ENCODE measurements around the gene MEGF8.
"Not testable (repeated sequence)": the region's sequence is repeated elsewhere in the genome, so short reads cannot be mapped to it uniquely, and the experiment has no call there.

DNA sequence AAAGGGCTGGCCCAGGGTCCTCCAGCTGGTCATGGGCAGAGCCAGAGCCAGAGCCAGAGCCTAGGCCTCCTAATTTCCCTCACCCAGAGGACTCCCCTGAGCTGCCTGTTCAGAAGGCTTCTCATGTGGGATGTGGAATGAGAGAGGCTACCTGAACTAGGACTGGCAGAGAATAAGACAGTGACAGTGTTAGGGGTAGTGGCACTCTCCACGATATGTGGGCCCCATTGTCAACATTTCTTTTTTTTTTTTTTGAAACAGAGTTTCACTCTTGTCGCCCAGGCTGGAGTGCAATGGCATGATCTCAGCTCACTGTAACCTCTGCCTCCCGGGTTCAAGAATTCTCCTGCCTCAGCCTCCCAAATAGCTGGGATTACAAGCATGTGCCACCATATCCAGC, 5.9 kb downstream of the MEGF8 start:
- not testable (repeated sequence) for TF ChIP-seq NFIC (IDR thresholded peaks at IDR 0.05; ENCODE audit: low read depth, low read length); TAF1 (IDR thresholded peaks at IDR 0.05; ENCODE audit: borderline replicate concordance, low read depth, low read length)
- TF ChIP-seq, protein P1, sequence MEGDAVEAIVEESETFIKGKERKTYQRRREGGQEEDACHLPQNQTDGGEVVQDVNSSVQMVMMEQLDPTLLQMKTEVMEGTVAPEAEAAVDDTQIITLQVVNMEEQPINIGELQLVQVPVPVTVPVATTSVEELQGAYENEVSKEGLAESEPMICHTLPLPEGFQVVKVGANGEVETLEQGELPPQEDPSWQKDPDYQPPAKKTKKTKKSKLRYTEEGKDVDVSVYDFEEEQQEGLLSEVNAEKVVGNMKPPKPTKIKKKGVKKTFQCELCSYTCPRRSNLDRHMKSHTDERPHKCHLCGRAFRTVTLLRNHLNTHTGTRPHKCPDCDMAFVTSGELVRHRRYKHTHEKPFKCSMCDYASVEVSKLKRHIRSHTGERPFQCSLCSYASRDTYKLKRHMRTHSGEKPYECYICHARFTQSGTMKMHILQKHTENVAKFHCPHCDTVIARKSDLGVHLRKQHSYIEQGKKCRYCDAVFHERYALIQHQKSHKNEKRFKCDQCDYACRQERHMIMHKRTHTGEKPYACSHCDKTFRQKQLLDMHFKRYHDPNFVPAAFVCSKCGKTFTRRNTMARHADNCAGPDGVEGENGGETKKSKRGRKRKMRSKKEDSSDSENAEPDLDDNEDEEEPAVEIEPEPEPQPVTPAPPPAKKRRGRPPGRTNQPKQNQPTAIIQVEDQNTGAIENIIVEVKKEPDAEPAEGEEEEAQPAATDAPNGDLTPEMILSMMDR (IDR thresholded peaks at IDR 0.05 in 2 of 3, conservative IDR thresholded peaks at IDR 0.05 in 1 of 3; ENCODE audit: control insufficient read depth in 2 of 3, extremely low read depth in 1 of 3, insufficient read depth in 1 of 3, low read depth in 3 of 3, low read length in 3 of 3) = not testable (repeated sequence)

All from GM12878 (cell line).